ENCODE data around the gene TRMT44. TPM values are rescaled to one million over a fixed set of nuclear protein-coding genes. Genes with fewer than 3 reads are reported as not detected.

Gene TRMT44
- total RNA-seq, 1 donor from 2014 or later = 24.2 TPM

DNA sequence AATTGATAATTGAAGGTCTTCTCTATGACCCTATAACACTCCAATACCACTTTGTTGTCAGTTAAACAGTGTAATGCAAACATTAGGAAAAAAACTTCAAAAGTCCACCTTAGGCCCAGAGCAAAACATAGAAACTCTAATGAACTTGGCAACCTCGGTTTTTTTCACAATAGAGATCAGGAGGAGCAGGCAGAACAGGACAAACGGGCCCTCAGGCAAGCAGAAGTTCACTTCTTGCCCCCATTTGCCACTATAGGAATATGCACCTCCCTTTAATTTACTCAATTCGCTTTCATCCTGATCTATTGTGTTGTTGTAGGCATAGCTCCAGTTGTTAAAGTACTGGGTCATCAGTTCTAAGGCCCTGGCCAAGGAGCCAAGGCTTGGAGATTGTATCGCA lies 18.2 kb upstream of the TRMT44 start:
- Histone ChIP-seq H3K4me1 (peaks cover 15% of the 10 kb centered on the region), H3K4me3 (no peak overlapping the region), H3K9me3 (no peaks in the 10 kb centered on the region), H3K27ac (no peak overlapping the region), H3K27me3 (no peaks in the 10 kb centered on the region), H3K36me3 (no peaks in the 10 kb centered on the region)
- TF ChIP-seq CTCF (IDR thresholded peaks at IDR 0.05) = no peak
- intact Hi-C loops (cut with DNase I) = no loop called here
- DNase-seq = no peak
- ATAC-seq = no peak

- ATAC-seq (no peak), DNase-seq (no peak)
- Histone ChIP-seq H3K27me3 (no peaks in the 10 kb centered on the region), H3K27ac (no peak overlapping the region), H3K4me3 (no peak overlapping the region), H3K36me3 (no peaks in the 10 kb centered on the region), H3K4me1 (peaks cover 18% of the 10 kb centered on the region), H3K9me3 (no peaks in the 10 kb centered on the region)
- TF ChIP-seq CTCF (IDR thresholded peaks at IDR 0.05) = no peak
- intact Hi-C loops (cut with DNase I) = no loop called here
These were observed 17.8 kb upstream of the TRMT44 start for GRCh38 chr4:8422786-8423185.

- peaks cover 17% of the 10 kb centered on the region for H3K4me1 ChIP-seq
- DNase-seq (no peak), ATAC-seq (no peak)
- H3K4me3 ChIP-seq = peak overlapping the region; percentile 72
- intact Hi-C loops (cut with DNase I) = no loop called here
- no peaks in the 10 kb centered on the region for H3K9me3 ChIP-seq
- no peaks in the 10 kb centered on the region for H3K36me3 ChIP-seq
- no peaks in the 10 kb centered on the region for H3K27me3 ChIP-seq
- TF ChIP-seq CTCF (IDR thresholded peaks at IDR 0.05) = no peak
- H3K27ac ChIP-seq = no peak overlapping the region
These were observed 13.3 kb upstream of the TRMT44 start for GRCh38 chr4:8427262-8427661.

DNA sequence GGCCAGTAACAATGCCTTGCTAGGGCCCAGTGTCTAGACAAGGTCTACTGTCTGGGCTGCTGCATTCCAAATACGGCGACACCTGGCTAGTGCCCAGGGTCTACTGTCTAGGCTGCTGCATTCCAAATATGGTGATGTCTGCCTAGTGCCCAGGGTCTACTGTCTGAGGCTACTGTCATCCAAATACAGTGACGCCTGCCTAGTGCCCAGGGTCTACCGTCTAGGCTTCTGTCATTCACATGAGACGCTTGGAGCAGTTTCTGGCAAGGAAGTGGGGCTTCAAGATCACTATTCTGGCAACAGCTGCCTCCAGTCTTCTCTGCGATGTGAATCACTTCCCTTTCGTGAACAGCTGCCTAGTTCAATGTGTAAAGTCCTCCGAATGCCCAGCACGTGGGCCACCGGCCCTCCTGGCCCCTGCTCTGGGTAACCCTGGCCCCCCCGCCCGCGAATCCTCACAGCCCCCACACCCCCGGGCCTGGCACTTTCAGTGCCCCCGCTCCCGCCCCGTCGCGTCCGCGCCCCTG lies 12.8 kb upstream of the TRMT44 start:
- Histone ChIP-seq H3K4me3 (peak overlapping the region; percentile 72), H3K4me1 (peaks cover 17% of the 10 kb centered on the region), H3K36me3 (no peaks in the 10 kb centered on the region), H3K27ac (peak overlapping the region; percentile 88), H3K9me3 (no peaks in the 10 kb centered on the region), H3K27me3 (no peaks in the 10 kb centered on the region)
- intact Hi-C loops (cut with DNase I) = no loop called here
- DNase-seq (no peak), ATAC-seq (peak; percentile 70)
- no peak for TF ChIP-seq CTCF (IDR thresholded peaks at IDR 0.05)

DNA sequence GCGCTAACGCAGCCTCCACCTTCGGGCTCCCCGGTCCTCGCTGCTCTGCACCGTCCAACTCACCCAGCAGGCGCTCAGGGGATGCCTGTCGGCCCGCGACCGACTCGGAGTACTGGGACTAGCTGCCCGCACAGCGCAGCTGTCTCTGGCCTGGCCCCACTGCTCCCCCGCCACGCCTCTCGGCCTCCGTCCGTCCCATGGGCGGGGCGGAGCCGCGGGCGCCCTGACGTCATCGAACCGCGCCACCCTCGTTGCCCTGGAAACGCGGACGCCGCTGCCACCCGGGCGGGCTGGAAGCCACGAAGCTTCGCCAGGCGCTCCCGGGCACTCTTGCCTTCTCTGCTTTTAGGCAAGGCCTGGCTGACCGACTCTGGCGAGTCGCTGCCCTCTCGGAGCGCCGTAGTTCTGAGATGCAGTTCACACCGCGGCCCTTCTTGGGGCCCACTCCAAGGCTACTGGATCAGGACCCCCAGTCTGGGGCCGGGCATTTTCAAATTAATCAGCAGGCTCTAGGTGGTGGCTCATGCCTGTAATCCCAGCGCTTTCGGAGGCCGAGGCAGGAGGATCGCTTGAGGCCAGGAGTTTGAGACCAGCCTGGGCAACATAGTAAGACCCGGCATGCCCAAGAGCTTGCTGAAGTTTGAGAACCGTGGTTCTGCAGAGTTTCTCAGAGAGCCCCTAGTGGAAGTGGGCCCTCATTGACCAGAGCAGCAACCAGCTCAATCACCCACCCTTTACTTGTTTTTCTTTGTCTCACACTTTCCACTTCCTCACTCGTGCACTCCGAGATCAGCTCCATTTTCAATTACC lies 12.1 kb upstream of the TRMT44 start:
- peak overlapping the region; percentile 88 for H3K27ac ChIP-seq
- peak; percentile 20 for TF ChIP-seq CTCF (IDR thresholded peaks at IDR 0.05)
- no peaks in the 10 kb centered on the region for H3K27me3 ChIP-seq
- no peaks in the 10 kb centered on the region for H3K9me3 ChIP-seq
- peak overlapping the region; percentile 72 for H3K4me3 ChIP-seq
- DNase-seq (peak; percentile 94), ATAC-seq (peak; percentile 99)
- intact Hi-C loops (cut with DNase I) = no loop called here
- H3K36me3 ChIP-seq = no peaks in the 10 kb centered on the region
- H3K4me1 ChIP-seq = peaks cover 17% of the 10 kb centered on the region

All from upper lobe of right lung (tissue), 1 donor.